Measurements from ENCODE around the gene RBPJL.

RBPJL gene

DNA sequence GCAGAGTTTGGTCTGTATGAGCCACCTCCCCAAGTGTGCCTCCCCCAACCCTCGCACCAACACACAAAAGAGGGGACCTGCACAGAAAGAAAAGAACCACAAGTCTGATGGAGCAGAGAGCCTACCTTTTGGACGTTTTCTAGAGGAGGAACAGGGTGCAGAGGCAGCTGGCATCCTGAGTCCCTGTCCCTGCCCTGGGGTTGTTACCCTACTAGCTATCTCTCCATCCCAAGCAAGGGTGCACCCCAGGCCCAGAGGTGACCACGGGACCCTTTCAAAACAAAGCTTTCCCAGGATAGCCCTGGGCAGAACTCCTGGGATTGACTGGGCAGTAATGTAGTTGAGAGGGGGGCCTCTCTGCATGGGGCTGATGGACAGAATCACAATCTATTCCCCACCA lies 11.2 kb downstream of the RBPJL start:
- no peak for DNase-seq (ENCODE audit: low read depth)

DNA sequence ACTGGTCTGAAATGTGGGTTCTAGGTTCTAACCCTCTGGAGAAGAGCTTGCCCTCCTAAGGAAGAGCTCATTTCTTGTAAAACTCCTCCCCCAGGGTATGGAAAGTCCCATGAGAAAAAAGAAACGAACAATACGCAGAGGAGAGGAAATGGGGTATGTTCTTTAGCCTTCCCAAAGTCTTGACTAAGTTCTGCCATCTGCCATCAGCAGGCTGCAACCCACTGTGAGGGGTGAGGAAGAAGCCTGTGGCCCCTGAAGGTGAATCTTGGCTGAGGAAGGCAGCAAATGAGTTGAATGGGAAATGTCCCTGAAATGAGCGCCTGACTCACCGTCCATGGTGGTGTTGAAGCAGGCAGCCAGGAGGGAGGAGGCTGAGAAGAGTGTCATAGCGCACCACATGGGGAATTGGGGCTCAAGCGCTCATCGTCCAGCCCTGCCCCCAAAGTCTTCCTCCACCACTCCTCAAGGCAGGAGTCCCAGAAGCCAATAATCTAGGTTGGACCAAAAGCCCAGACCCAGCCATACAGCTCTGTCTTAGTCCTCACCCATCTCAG lies 11.8 kb downstream of the RBPJL start:
- DNase-seq (ENCODE audit: low read depth): no peak

DNA sequence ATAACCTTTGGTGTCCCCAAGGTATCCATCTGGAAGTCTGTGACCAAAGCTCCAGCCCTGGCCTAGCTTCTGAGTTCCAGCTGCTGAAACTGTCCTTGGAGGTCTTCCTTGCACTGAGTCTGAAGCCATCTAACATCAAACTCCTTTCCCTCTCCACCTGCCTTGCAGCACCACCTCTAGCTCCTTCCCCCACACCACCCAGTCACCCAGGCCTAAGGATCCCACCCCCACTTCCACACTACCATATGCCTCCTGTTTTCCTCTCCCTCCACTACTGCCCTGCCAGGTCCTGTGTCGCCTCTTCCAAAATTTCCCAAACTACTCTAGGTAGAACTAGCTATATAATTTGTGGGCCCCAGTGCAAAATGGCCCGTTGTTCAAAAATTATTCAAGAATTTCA lies 12.3 kb downstream of the RBPJL start:
- DNase-seq (ENCODE audit: low read depth): no peak

DNA sequence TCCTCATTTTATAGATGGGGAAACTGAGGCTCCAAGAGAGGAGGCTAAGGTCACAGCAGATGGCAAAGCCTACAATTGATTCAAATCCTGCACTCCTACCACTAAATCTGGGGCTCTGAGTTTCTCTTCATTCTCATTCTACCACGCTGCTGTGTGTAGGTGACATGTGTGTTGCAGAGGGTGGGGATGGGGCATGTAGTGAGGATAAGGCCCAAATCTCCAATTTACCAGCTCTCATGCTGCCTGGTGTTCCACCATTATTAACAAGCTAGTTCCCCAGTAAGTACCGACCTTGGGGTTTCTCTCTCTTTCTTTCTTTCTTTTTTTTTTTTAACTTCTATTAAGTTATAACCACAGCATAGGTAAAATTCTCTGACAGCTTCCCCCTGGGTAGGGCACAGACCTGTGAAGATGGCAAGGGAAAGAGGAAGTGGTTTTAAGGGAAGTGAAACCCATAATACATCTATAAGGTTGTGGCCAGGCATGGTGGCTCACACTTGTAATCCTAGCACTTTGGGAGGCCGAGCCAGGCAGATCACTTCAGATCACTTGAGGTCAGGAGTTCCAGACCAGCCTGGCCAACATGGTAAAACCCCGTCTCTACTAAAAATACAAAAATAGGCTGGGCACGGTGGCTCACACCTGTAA lies 14.4 kb downstream of the RBPJL start:
- no peak for DNase-seq (ENCODE audit: low read depth)

DNA sequence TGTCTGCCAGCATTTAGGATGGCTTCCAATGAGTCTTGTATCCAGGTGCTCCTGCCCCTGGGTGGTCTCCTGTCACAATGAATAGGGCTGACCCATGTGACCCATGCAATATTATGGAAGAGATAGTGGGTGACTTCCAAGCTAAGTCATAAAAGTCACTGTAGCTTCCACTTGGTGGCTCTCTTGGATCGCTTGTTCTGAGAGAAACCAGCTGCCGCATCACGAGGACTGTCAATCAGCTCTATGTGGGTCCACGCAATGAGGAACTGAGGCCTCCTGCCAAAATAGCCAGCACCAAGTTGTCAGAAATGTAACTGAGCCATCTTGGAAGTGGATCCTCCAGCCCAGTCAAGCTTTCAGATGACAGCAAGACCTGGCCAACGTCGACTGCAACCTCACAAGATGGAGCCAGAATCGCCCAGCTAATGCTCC lies 16.3 kb downstream of the RBPJL start:
- DNase-seq (ENCODE audit: low read depth): no peak

DNA sequence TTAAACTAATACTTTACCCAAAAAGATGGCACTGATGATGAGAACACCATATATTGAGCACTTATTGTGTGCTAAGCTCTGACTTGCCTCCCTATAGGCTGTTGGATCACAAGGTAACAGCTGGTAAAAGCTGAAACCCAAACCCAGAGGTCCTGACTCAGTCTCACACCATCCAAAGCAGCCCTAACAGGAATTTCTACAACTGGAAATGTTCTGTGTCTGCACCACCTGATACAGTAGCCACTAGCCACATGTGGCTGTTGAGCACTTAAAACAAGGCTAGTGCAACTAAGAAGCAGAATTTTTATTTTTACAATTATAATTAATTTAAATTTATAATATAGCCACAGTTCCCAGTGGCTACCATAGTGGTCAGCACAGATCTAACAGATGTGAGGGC lies 17.1 kb downstream of the RBPJL start:
- DNase-seq (ENCODE audit: low read depth): no peak

DNA sequence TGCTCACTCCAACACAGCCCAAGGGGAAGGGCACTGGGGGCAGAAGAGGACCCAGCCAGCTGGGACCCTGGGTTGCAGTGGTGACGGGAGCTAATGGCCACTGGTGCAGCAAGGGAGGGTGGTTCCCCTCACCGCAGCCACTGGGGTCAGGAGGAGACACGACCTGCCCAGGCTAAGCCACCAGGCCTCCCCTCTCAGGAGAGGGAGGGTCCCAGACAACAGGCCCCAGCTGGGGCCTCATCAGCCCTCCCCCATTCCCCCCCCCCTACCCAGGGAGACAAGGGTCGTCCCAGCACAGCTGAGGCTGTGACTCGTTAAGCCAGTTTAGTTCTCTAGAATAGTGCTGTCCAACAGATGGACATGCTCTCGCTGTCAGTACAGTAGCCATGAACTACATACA lies 18.7 kb downstream of the RBPJL start:
- no peak for DNase-seq (ENCODE audit: low read depth)

DNA sequence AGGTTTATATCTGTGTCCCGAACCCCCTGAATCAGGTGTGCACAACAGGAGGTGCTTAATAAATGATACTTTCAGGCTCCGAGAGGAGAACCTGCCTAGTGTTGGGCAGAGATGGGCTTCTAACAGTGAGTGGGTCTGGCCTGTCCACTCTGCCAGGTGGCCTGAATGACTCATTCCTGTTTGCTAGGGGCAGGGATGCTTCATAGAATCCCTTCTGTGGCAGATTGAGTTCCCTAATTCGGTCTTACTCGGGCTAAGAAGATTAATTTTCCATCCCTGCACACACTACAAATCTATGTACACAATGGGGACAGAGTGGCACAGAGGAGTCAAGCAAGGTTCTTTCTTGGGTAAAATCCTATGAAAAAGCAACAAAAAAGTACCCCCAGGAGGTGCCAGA lies 21.8 kb downstream of the RBPJL start:
- no peak for DNase-seq (ENCODE audit: low read depth)

DNA sequence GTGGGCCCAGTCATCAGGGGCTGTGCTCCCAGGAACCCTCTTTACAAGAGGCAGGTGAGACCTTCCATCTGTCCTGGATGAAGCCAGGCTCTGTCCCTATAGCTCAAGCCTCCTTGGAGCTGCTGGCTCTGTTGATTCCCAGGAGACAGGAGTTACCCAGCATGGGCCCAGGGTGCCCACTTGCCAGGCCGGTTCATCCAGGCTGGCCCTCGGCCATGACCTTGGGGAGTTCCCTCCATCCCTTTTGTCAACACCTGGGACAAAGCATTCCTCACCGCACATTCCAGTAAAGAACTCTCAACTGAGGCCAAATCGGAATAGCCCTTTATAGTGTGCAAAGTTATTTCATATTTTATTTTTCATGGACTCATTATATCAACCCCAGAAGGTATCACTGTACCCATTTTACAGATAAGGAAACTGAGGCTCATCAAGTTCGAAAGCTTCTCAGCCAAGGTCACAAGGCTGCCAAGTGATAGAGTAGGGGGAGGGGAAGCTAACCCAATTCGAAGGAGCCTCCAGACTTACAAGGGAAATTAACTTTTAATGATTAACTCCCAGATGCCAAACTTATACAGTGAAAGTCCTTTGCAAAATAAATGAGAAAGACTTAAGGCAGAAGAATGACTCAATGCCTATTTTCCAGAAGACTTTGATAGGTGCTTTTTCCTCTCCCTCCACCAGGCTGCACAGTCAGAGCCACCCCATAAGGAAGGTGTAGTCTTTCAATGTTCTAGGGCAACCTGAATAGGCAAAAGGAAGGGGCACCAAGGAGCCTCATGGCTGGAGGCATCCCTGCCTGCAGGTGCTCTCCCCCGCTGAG lies 23.1 kb downstream of the RBPJL start:
- DNase-seq (ENCODE audit: low read depth): no peak

DNA sequence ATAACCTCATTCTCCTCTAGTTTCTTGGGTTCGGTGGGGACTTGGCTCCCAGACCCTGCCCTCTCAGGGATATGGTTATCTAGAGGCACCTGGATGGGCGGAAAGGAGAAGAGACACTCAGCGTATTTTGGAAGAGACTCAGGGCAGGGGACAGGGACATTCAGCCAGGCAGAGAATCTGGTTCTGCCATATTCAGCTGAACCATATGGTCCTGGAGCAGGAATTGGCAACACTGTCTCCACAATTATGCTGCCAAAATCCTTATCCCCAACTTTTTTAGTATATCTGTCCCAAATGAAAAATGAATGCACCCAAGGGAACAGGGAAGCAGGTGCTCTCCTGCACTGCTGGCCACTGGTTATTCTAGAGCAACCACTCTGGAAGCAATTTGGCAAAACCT lies 23.8 kb downstream of the RBPJL start:
- DNase-seq (ENCODE audit: low read depth): no peak

DNA sequence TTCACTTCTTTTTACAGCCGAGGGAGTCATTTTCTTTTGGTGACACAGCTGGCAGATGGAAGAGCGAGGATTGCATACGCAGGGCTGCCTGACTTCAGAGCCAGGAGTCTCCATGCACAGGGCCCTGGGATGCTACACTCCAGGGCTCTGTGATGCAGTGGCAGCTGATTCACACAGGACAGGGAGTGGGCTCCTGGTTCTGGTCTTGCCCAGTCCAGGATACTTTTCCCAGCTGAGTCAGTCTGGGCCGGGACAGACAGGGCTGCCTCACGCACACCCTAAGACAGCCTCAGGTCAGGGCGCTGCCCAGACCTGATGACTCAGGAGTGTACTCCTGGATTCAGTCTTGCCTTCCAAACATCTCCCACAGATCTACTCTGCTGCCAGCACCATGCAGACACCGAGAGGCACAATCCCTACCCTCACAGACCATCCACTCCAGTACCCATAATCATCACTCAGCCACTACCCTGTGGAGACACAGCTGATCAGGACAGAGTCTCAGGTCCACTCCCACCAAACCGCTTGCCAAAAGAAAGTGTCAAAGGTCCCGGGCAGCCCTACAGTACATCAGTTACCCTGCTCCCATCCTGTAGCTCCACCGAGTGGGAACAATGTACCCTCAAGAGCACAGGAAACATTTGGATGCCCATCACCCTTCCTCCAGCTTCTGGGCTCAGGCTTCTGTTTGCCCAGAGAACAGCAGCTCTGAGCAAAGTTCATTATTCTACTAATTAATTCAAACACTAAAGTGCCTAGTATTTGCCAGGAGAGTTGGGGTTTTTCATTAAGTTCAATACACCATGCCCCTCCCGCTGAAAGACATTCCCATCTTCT lies 30.1 kb downstream of the RBPJL start:
- no peak for DNase-seq (ENCODE audit: low read depth)

DNA sequence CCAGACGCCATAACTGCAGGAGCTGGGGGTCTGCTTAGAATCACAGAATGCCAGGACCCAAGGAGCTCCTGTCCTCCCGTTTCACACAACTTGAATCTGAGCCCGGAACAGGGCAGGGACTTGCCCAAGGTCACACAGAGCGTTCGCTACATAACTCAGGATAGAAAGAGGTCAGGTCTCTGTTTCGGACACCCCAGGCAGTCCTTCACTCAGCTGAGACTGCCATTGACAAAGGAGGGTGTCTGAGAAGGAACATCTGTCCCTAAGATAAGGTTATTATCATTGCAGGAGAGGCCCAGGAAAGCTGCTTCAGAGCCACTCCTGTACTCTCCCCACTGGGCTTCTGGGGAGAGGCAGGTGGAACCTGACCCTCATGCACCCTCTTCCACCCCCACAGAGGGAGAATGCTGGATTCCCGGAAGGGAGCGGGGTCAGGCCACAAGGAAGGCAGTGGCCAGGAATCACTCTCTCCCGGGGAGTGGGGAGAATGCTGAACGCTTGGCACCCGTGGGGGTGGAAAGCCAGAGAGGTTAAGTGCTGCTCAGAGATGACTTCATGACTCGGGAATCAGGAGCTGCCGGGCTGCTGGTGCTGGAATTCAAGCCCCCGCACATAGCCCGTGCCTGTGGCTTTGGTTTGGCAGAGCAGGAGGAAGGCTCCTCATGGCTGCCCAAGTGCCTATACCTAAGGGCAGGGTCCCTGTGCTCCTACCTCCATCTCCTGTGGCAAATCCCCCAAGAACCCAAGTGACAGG lies 30.9 kb downstream of the RBPJL start:
- no peak for DNase-seq (ENCODE audit: low read depth)

DNA sequence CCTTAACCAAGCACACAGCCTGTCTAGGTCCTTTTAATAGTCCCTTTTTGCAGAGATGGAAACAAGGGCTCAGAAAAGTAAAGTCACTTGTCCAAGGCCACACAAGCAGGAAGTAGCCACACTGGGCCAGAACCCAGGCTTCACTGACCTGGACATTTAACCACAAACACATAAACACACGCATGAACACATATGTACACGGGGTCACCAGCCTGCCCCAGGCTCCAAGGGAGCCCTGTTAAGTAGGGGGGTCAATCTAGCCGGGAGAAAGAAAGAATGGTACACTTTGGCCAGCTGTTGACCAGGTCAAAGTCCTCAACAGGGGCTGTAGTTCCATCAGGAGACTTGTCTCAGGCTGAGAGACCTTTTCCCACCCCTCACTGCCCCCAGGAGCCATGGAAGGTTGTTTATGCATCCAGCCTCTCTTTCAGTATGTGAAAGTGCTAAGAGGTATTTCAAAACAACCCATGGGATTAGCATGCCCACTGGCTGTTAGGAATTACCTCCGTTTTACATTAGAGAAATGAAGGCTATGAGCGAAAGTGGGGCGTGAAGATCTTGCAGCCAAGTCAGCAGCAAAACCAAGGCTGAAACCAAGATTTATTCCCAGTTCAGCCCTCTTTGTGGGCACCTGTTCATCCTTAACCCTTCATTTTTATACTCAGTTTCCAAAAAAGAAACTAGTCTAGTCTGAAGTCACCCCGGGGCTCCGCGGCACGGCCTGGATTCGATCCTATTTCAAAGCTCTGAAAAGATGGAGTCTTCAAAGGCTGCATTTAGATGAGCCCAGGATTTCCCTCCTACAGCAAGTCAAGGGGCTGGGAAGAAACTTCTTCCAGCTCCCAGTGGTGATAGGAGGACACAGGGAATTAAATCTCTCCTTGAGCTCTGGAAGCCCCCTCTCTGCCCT lies 31.7 kb downstream of the RBPJL start:
- no peak for DNase-seq (ENCODE audit: low read depth)

DNA sequence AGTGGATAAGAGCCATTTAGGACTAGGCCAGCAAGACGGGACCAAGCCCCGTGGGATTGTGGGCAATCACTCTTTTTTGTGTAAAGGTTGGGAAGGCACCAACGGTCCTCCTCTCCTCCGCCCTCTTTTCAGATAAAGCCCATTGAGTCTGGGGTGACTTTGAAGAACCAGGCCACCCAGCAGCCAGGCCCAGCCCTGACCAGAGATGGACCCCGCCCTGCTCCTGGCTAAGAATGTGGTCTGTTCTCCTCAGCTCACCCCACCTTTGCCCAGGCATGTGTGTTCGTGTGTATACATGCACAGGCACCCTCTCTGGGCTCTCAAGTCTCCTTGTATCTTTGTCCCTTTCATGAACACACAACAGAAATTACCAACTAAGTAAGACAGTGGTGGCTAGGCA lies 32.4 kb downstream of the RBPJL start:
- no peak for DNase-seq (ENCODE audit: low read depth)

DNA sequence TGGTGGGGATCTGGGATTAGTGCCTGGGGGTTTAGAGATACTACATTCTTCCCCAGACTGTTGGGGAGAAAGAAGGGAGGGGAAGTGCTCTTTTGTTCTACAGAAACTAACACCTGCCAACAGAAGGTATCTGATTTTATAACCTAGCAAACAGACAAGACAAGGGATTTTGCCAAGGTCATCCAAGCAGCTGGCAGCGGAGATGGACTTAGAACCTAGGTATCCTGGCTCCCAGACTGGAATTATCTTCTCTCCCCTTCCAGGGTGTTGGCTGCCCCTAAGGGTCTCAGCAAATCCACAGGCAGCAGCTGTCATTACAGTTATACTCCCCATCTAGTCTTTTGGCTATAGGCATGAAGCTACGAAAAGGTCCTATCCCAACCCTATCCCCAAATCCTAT lies 33.2 kb downstream of the RBPJL start:
- no peak for DNase-seq (ENCODE audit: low read depth)

DNA sequence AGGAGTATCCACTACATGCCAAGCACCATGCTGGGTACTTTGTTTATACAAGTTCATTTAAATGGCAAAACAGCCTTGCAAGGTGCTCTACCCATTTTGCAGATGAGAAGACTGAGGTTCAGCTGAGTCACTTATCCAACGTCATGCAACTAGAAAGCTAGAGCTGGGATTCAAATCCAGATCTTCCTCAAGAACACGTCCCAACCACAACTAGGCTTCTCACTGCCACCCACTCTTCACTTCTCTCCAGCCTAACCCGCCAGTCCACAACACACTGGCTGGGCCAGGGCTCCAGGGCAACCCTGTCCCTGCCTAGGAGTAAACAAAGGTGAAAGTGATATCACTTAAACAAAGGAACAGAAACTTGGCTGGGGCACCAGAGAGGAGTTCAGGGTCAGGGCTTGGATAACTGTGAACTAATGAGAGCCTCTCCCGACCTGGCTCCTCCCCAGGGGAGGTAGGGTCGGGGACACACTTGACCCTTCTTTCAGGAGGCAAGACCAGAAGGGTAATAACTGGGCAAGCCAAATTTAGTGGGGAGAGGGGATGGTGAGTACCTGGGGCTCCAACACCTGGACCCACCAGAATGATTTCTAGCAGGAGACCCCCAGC lies 33.7 kb downstream of the RBPJL start:
- no peak for DNase-seq (ENCODE audit: low read depth)

DNA sequence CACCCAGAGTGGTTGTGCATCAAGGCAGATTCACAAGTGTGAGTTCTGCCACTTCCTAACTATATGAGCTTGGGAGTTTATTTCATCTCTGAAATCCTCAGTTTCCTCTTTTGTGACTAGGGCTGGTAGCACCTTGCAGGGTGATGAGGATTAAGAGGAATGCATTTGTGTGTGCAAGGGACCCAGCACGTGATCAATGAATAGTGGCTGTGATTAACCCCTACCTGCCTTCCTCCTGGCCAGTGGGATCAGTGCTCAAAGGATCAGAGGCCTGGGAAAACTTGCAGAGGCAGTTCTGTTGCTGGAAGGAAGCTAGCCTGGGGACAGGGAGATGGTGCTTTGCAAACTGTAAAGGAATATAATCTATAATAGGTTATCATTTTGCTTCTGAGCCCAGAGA lies 34.3 kb downstream of the RBPJL start:
- no peak for DNase-seq (ENCODE audit: low read depth)

DNA sequence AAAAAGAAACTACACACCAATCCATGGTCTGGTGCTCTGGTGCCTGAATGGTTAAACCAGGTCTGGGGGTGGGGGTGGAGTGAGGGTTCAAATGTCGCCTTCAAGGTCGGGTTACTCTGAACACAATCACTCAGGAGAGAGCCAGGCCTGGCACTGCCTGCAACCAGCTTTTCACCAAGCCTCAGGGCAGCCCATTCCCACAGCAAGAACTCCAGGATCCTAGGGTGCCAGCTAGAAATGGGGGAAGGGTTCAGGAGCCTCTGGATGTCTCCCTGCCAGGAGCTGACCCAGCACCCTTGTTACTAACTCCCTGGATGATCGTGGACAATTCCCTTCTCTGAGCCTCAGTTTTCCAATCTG lies 34.9 kb downstream of the RBPJL start:
- no peak for DNase-seq (ENCODE audit: low read depth)

DNA sequence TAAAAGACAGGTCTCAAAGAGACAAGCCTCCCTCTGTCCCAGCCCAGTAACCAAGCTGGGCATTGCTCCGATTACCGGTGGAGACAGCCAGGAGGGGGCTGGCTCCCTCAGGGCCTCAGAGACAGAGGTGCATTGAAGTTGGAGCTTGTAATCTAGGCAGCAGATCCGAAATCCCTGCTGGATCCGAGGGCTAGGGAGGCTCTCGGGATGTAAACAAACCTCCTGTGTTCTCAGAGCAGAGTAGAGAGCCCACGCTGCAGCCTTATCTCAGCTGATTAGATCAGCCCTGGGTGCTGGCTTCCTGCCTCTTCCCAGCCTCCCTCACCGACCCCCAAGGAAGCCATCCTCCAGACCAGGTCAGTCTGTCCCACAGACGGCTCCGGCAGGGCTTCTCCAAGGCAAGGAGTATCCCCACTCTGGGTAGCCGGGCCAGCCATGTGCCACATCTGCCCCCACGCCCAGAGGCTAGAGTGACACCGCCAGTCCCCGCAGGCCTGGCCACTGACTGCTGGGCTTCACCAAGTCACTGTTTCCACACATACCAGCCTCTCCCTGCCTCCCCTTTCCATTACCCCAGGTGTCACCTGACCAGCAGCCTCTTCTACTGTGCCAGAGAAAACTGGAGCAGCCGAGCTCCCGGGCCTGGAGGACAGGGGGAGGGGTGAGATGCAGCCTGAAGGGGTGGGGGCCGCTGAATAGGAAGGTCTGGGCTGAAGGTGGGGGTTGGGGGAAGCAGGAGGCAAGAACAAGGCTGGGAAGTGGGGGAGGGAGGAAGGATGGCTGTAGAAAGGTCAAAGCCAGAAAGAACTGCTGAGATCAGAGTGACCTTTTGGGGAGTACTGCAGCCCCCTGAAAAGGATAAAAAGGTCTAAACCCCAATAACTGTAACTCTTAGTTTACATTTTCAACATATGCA lies 35.6 kb downstream of the RBPJL start:
- DNase-seq (ENCODE audit: low read depth): no peak
